ENCODE results near the gene NKTR. TPM values are rescaled to one million over a fixed set of nuclear protein-coding genes. Genes with fewer than 3 reads are reported as not detected.

Gene NKTR
- total RNA-seq, 3 donors from 2014 or later, result 132 to 214 (median 175) TPM

GRCh38 chr3:42653303-42653559 is 52.7 kb downstream of the NKTR start:
- peaks cover 10 to 18% of the 10 kb centered on the region in 2 donors for H3K4me1 ChIP-seq

GRCh38 chr3:42653560-42654330 is 53.3 kb downstream of the NKTR start, which contains the start of gene ZBTB47:
TSS of gene ZBTB47 (plus strand) at chr3:42653697. CDS start at chr3:42658356, 4,659 bp downstream.
- intact Hi-C loops (cut with DNase I; ENCODE audit: low total_unique reads), result no loop called here
- Histone ChIP-seq H3K4me1 (peaks cover 10 to 18% of the 10 kb centered on the region in 2 donors), H3K27me3 (no peaks in the 10 kb centered on the region), H3K9me3 (no peaks in the 10 kb centered on the region), H3K36me3 (no peaks in the 10 kb centered on the region), H3K4me3 (peak within 1 kb of the TSS; percentile 75 to 97 (median 86)), H3K27ac (peak within 1 kb of the TSS; percentile 89 to 98)
- peak in 1 of 2 donors; percentile 58 for DNase-seq (ENCODE audit: low spot score in 2 of 2)
- TF ChIP-seq POLR2AphosphoS5 (IDR thresholded peaks at IDR 0.05) (peak in 1 of 3 donors; percentile 15), POLR2A (IDR thresholded peaks at IDR 0.05) (no peak)

More at GRCh38 chr3:42653303-42653559, 52.7 kb downstream of the NKTR start:
- intact Hi-C loops (cut with DNase I; ENCODE audit: low total_unique reads), result no loop called here
- TF ChIP-seq POLR2AphosphoS5 (IDR thresholded peaks at IDR 0.05), result no peak
- no peak for TF ChIP-seq CTCF (IDR thresholded peaks at IDR 0.05)
- TF ChIP-seq POLR2A (IDR thresholded peaks at IDR 0.05), result no peak
- no peak for DNase-seq (ENCODE audit: low spot score in 2 of 2)
- no peaks in the 10 kb centered on the region for H3K36me3 ChIP-seq
- H3K27me3 ChIP-seq, result no peaks in the 10 kb centered on the region
- peak overlapping the region; percentile 75 to 97 (median 86) for H3K4me3 ChIP-seq
- H3K9me3 ChIP-seq, result no peaks in the 10 kb centered on the region
- H3K27ac ChIP-seq, result peak overlapping the region; percentile 89 to 98

DNA sequence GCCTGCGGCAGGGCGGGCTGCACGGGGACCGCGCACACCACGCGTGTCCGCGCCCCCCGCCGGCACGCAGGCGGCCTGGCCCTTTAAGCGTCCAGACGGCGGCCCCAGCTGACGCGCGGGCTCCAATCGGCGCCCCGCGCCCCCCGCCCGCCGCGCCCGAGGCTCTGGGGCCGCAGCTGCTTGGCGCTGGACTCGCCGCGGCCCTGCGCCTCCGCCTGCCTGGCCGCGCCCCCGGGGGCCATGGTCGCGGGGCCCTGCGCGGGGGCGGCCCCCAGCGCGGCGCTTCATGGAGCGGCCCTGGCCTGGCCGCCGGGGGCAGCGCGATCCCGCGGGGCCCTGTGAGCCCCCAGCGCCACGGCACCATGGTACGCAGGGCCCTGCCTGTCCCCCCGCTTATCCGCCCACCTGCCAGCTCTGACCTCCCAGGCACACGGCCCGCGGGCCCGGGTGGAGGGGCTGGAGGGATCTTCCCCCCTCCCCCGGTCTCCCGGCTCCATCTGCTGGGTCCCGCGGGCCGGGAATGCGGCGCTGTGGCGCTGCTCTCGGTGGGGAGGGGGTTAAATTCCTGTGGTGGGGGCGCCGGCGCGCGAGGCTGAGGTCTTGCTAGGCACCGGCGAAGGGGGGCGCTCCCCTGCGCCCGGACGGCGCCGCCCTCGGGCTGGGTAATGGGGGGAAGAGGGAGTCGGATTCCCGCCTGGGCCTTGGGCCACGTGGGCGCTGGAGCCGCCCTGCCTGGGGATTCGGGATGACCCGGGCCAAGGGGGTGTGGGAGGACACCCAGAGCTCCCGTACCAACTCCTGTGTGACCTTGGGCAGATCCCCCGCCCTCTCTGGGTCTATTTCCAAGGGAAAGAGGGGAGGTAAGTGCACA is 54.1 kb downstream of the NKTR start:
- Histone ChIP-seq H3K36me3 (no peaks in the 10 kb centered on the region), H3K9me3 (no peaks in the 10 kb centered on the region), H3K4me1 (peaks cover 10 to 18% of the 10 kb centered on the region in 2 donors), H3K27ac (peak overlapping the region; percentile 89 to 98), H3K27me3 (no peaks in the 10 kb centered on the region), H3K4me3 (peak overlapping the region; percentile 75 to 97 (median 86))
- TF ChIP-seq POLR2AphosphoS5 (IDR thresholded peaks at IDR 0.05) (no peak), CTCF (IDR thresholded peaks at IDR 0.05) (no peak), POLR2A (IDR thresholded peaks at IDR 0.05) (no peak)
- intact Hi-C loops (cut with DNase I; ENCODE audit: low total_unique reads), result no loop called here
- peak in 1 of 2 donors; percentile 52 for DNase-seq (ENCODE audit: low spot score in 2 of 2)

- no peak for TF ChIP-seq CTCF (IDR thresholded peaks at IDR 0.05)
- TF ChIP-seq POLR2AphosphoS5 (IDR thresholded peaks at IDR 0.05), result peak in 1 of 3 donors; percentile 32
- H3K4me1 ChIP-seq, result peaks cover 10 to 18% of the 10 kb centered on the region in 2 donors
- no peaks in the 10 kb centered on the region for H3K27me3 ChIP-seq
- peak overlapping the region; percentile 89 to 98 for H3K27ac ChIP-seq
- intact Hi-C loops (cut with DNase I; ENCODE audit: low total_unique reads), result no loop called here
- peak in 1 of 2 donors; percentile 46 for DNase-seq (ENCODE audit: low spot score in 2 of 2)
- H3K9me3 ChIP-seq, result no peaks in the 10 kb centered on the region
- peak overlapping the region; percentile 75 to 97 (median 86) for H3K4me3 ChIP-seq
- no peaks in the 10 kb centered on the region for H3K36me3 ChIP-seq
These were observed 54.9 kb downstream of the NKTR start for GRCh38 chr3:42655331-42655888.

GRCh38 chr3:42655980-42656679 is 55.6 kb downstream of the NKTR start:
- intact Hi-C loops (cut with DNase I; ENCODE audit: low total_unique reads), result no loop called here
- Histone ChIP-seq H3K27me3 (no peaks in the 10 kb centered on the region), H3K27ac (peak overlapping the region; percentile 89 to 98), H3K4me1 (peaks cover 10 to 18% of the 10 kb centered on the region in 2 donors), H3K4me3 (peak overlapping the region in 2 of 3 donors; percentile 86 to 97), H3K9me3 (no peaks in the 10 kb centered on the region), H3K36me3 (no peaks in the 10 kb centered on the region)
- TF ChIP-seq CTCF (IDR thresholded peaks at IDR 0.05), result no peak
- no peak for TF ChIP-seq POLR2AphosphoS5 (IDR thresholded peaks at IDR 0.05)
- no peak for TF ChIP-seq POLR2A (IDR thresholded peaks at IDR 0.05)
- no peak for DNase-seq (ENCODE audit: low spot score in 2 of 2)
